GM23338 (cell line): ENCODE results near the gene SYTL1. TPM values are rescaled to one million over a fixed set of nuclear protein-coding genes. Genes with fewer than 3 reads are reported as not detected.

Experiments
- ATAC-seq: fragments of 200-7000 bp; cut with Tn5 transposase; 3 replicates; pipeline ENCODE4 v1.9.1; 2020
- DNase-seq: peaks from one replicate; pipeline ENCODE4 v3.0.0-alpha.2; 2015; ENCODE audit warnings: low spot score
- H2AFZ ChIP-seq: fragments of 200-600 bp; sonication (generic); 2 replicates; pipeline ENCODE4 v1.8.0; 2016; ENCODE audit warnings: antibody characterized with exemption, mild to moderate bottlenecking, moderate library complexity
- H3F3A ChIP-seq: fragments of 200-600 bp; sonication (generic); replicated peaks from 2 replicates; pipeline ENCODE4 v1.8.0; 2017; ENCODE audit warnings: antibody characterized with exemption, mixed run types, low read depth
- H3K27ac ChIP-seq: fragments of 200-600 bp; sonication (generic); 2 replicates; pipeline ENCODE4 v1.6.1; 2016; ENCODE audit warnings: low read depth
- H3K27me3 ChIP-seq: fragments of 200-600 bp; sonication (generic); 2 replicates; pipeline ENCODE4 v1.8.0; 2016; ENCODE audit warnings: mild to moderate bottlenecking, mixed run types, moderate library complexity; ENCODE audit not compliant: insufficient read depth
- H3K36me3 ChIP-seq: fragments of 200-600 bp; sonication (generic); 2 replicates; pipeline ENCODE4 v1.8.0; 2016; ENCODE audit warnings: mild to moderate bottlenecking; ENCODE audit not compliant: insufficient read depth
- H3K4me1 ChIP-seq: fragments of 200-600 bp; sonication (generic); 2 replicates; pipeline ENCODE4 v1.8.0; 2016; ENCODE audit warnings: mild to moderate bottlenecking, moderate library complexity; ENCODE audit not compliant: insufficient read depth
- H3K4me2 ChIP-seq: fragments of 200-600 bp; sonication (generic); 2 replicates; pipeline ENCODE4 v1.7.1; 2017; ENCODE audit warnings: mixed run types
- H3K4me3 ChIP-seq: fragments of 200-600 bp; sonication (generic); 2 replicates; pipeline ENCODE4 v1.6.1; 2016; ENCODE audit warnings: mixed run types
- H3K79me2 ChIP-seq: fragments of 200-600 bp; sonication (generic); replicated peaks from 2 replicates; pipeline ENCODE4 v1.8.0; 2017; ENCODE audit warnings: mild to moderate bottlenecking; ENCODE audit not compliant: insufficient read depth
- H3K9me2 ChIP-seq: fragments of 200-600 bp; sonication (generic); 2 replicates; pipeline ENCODE4 v1.8.0; 2017; ENCODE audit not compliant: insufficient read depth
- H4K20me1 ChIP-seq: fragments of 200-600 bp; sonication (generic); replicated peaks from 2 replicates; pipeline ENCODE4 v1.8.0; 2017; ENCODE audit warnings: mild to moderate bottlenecking; ENCODE audit not compliant: insufficient read depth
- H3K27ac Mint-ChIP-seq: 2 replicates; pipeline ENCODE4 v1.8.0; 2020; ENCODE audit warnings: inconsistent platforms, mild to moderate bottlenecking, moderate library complexity, mixed read lengths
- H3K27me3 Mint-ChIP-seq: 3 replicates; pipeline ENCODE4 v1.8.0; 2022; ENCODE audit warnings: low read depth, mild to moderate bottlenecking, moderate library complexity, mixed read lengths, inconsistent platforms; ENCODE audit not compliant: insufficient read depth, poor library complexity
- H3K36me3 Mint-ChIP-seq: 3 replicates; pipeline ENCODE4 v1.8.0; 2021; ENCODE audit warnings: low read depth, mild to moderate bottlenecking, inconsistent platforms, moderate library complexity, mixed read lengths
- H3K4me1 Mint-ChIP-seq: 3 replicates; pipeline ENCODE4 v1.8.0; 2020; ENCODE audit warnings: mild to moderate bottlenecking, inconsistent platforms, mixed read lengths
- H3K4me3 Mint-ChIP-seq: 3 replicates; pipeline ENCODE4 v1.8.0; 2021; ENCODE audit warnings: moderate library complexity, mild to moderate bottlenecking, inconsistent platforms, mixed read lengths
- H3K9me3 Mint-ChIP-seq: 3 replicates; pipeline ENCODE4 v1.8.0; 2020; ENCODE audit warnings: moderate library complexity, mild to moderate bottlenecking, inconsistent platforms, mixed read lengths
- CREB1 ChIP-seq: fragments of 250-450 bp; sonication (Bioruptor Pico); IDR thresholded peaks from 2 replicates; pipeline ENCODE4 v1.5.0; 2020; ENCODE audit warnings: low read depth, mild to moderate bottlenecking, moderate library complexity
- EZH2 ChIP-seq: fragments of 200-600 bp; sonication (generic); IDR thresholded peaks from one replicate; pipeline ENCODE4 v1.8.0; 2017; ENCODE audit warnings: antibody characterized with exemption, mild to moderate bottlenecking, low read depth; ENCODE audit not compliant: unreplicated experiment
- JUNB ChIP-seq: IDR thresholded peaks from one replicate; pipeline ENCODE4 v1.6.1; 2016; ENCODE audit warnings: antibody characterized with exemption; ENCODE audit not compliant: unreplicated experiment
- NANOG ChIP-seq: IDR thresholded peaks from 2 replicates; pipeline ENCODE4 v1.6.1; 2016; ENCODE audit warnings: antibody characterized with exemption, borderline replicate concordance
- STAT1 ChIP-seq: IDR thresholded peaks from one replicate; pipeline ENCODE4 v1.6.1; 2016; ENCODE audit warnings: antibody characterized with exemption; ENCODE audit not compliant: unreplicated experiment
- ZNF114 ChIP-seq: fragments of 250-450 bp; sonication (Bioruptor Pico); IDR thresholded peaks from 2 replicates; pipeline ENCODE4 v1.5.0; 2020; ENCODE audit warnings: mild to moderate bottlenecking, moderate library complexity
- polyA plus RNA-seq: library from polyadenylated mRNA; unstranded; fragments of >200 nt; fragmentation: Nextera tagmentation; extraction: Ambion mirVana; gene quantifications from 2 replicates; pipeline ENCODE4 v1.2.1, GENCODE V29; 2016
- total RNA-seq: library from RNA; depleted of rRNA; stranded (reverse); fragments of >200 nt; shearing (Covaris generic); gene quantifications from 2 replicates; pipeline ENCODE4 v1.2.3, GENCODE V29; 2014
- TF ChIP-seq, protein P1 (sequence below), 2 experiments: fragments of 200-600 bp in 1 of 2; sonication (generic) in 1 of 2; conservative IDR thresholded peaks; 2 replicates each; pipeline versions ENCODE4 v1.5.1 to v1.6.1; 2016 to 2017; ENCODE audit warnings: antibody characterized with exemption in 2 of 2, low read depth in 2 of 2, mild to moderate bottlenecking in 2 of 2, moderate library complexity in 1 of 2
- TF ChIP-seq, protein P2 (sequence below): IDR thresholded peaks from 2 replicates; pipeline ENCODE4 v1.6.1; 2016; ENCODE audit warnings: antibody characterized with exemption

The SYTL1 gene
- total and polyA plus RNA-seq, 2 experiments from 2014 or later, result 4.9 to 12.3 TPM

DNA sequence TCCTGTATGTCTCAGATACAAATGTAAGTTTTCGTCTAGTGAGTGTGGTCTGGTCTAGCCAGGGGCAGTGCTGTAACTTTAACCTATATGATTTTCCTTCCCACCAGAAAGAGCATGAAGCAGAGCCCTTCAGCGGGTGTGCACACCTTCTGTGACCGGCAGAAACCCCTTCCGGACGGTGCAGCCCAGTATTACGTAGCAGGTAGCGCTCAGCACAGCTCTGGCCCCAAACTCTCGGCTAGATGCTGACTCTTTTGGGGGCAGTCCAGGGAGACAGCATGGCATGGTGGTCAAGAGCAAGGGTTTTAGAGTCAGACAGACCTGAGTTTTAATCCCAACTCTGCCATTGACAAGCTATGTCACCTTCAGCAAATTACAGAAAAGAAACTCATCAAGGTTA lies 47.9 kb upstream of the SYTL1 start:
- Histone ChIP-seq H3K4me2 (no peak overlapping the region), H4K20me1 (no peaks in the 10 kb centered on the region), H3K9me2 (no peaks in the 10 kb centered on the region), H3K4me3 (no peak overlapping the region), H2AFZ (no peak overlapping the region), H3K79me2 (no peaks in the 10 kb centered on the region), H3K27me3 (no peaks in the 10 kb centered on the region), H3F3A (no peaks in the 10 kb centered on the region), H3K4me1 (no peaks in the 10 kb centered on the region), H3K27ac (no peak overlapping the region), H3K36me3 (no peaks in the 10 kb centered on the region)
- Mint-ChIP-seq H3K27ac (no peak overlapping the region), H3K4me3 (no peak overlapping the region), H3K36me3 (peaks cover 12% of the 10 kb centered on the region), H3K9me3 (peaks cover 9% of the 10 kb centered on the region; the same call in 2 of the 3 replicates), H3K4me1 (peaks cover 4% of the 10 kb centered on the region; the same call in 1 of the 3 replicates), H3K27me3 (peaks cover 2% of the 10 kb centered on the region)
- DNase-seq (no peak), ATAC-seq (no peak)
- TF ChIP-seq, protein P1, sequence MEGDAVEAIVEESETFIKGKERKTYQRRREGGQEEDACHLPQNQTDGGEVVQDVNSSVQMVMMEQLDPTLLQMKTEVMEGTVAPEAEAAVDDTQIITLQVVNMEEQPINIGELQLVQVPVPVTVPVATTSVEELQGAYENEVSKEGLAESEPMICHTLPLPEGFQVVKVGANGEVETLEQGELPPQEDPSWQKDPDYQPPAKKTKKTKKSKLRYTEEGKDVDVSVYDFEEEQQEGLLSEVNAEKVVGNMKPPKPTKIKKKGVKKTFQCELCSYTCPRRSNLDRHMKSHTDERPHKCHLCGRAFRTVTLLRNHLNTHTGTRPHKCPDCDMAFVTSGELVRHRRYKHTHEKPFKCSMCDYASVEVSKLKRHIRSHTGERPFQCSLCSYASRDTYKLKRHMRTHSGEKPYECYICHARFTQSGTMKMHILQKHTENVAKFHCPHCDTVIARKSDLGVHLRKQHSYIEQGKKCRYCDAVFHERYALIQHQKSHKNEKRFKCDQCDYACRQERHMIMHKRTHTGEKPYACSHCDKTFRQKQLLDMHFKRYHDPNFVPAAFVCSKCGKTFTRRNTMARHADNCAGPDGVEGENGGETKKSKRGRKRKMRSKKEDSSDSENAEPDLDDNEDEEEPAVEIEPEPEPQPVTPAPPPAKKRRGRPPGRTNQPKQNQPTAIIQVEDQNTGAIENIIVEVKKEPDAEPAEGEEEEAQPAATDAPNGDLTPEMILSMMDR (conservative IDR thresholded peaks at IDR 0.05; ENCODE audit: low read depth in 2 of 2), result no peak

DNA sequence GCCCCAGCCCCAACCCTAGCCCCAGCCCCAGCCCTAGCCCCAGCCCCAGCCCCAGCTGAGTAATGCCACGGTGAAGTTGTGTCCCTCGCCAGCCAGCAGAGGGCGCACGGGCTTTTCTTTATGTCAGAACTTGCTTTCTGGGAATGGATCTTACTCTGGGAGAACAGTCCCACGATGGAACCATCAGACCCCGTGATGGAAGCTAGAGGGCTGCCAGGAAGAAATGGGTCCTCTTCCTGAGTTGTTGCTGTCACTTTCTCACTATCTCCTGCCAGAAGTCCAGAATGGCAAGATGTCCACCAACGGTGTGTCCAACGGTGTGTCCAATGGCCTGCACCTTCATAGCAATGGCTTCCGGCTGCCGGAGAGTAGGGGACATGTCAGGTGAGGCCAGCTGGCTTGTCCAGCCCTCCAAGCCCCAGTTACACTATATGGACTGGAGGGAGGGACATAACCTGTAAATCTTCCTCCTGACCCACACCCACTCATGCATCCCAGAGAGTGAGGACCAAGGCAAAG lies 45.0 kb upstream of the SYTL1 start:
- Histone ChIP-seq H3K4me3 (no peak overlapping the region), H3K27me3 (no peaks in the 10 kb centered on the region), H4K20me1 (no peaks in the 10 kb centered on the region), H3F3A (no peaks in the 10 kb centered on the region), H3K79me2 (no peaks in the 10 kb centered on the region), H2AFZ (no peak overlapping the region), H3K4me2 (no peak overlapping the region), H3K27ac (no peak overlapping the region), H3K4me1 (peaks cover 9% of the 10 kb centered on the region), H3K36me3 (no peaks in the 10 kb centered on the region), H3K9me2 (no peaks in the 10 kb centered on the region)
- Mint-ChIP-seq H3K4me3 (no peak overlapping the region), H3K27ac (no peak overlapping the region), H3K36me3 (no peaks in the 10 kb centered on the region; the same call in 2 of the 3 replicates), H3K9me3 (no peaks in the 10 kb centered on the region), H3K27me3 (peaks cover 4% of the 10 kb centered on the region), H3K4me1 (peaks cover 22% of the 10 kb centered on the region)
- ATAC-seq (peak; percentile 69), DNase-seq (peak; percentile 88)
- TF ChIP-seq EZH2 (no peak), ZNF114 (no peak)
- TF ChIP-seq, protein P1 (conservative IDR thresholded peaks at IDR 0.05; ENCODE audit: low read depth in 2 of 2), result peak; percentile 65 to 85

DNA sequence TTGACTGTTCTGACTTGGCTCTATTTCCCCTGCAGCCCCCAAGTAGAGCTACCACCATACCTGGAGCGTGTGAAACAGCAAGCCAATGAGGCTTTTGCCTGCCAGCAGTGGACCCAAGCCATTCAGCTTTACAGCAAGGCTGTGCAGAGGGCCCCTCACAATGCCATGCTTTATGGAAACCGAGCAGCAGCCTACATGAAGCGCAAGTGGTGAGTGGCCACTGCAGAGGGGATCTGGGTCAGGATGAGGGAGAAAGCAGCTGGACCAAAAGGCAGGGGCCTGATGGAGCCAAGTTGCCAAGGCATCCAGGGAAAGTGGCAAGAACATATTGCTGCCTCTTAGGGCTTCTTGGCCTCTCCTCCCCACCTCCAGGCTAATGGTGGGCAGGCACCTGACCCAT lies 43.9 kb upstream of the SYTL1 start:
- Mint-ChIP-seq H3K36me3 (no peaks in the 10 kb centered on the region; the same call in 2 of the 3 replicates), H3K27me3 (peaks cover 4% of the 10 kb centered on the region), H3K27ac (no peak overlapping the region), H3K4me3 (no peak overlapping the region), H3K4me1 (peaks cover 27% of the 10 kb centered on the region), H3K9me3 (no peaks in the 10 kb centered on the region)
- Histone ChIP-seq H3K36me3 (no peaks in the 10 kb centered on the region), H3F3A (no peaks in the 10 kb centered on the region), H3K79me2 (no peaks in the 10 kb centered on the region), H3K27ac (no peak overlapping the region), H2AFZ (no peak overlapping the region), H3K9me2 (no peaks in the 10 kb centered on the region), H3K4me2 (no peak overlapping the region), H3K27me3 (no peaks in the 10 kb centered on the region), H3K4me3 (no peak overlapping the region), H3K4me1 (peaks cover 10% of the 10 kb centered on the region), H4K20me1 (no peaks in the 10 kb centered on the region)
- DNase-seq (no peak), ATAC-seq (no peak)
- no peak for TF ChIP-seq JUNB
- TF ChIP-seq, protein P2, sequence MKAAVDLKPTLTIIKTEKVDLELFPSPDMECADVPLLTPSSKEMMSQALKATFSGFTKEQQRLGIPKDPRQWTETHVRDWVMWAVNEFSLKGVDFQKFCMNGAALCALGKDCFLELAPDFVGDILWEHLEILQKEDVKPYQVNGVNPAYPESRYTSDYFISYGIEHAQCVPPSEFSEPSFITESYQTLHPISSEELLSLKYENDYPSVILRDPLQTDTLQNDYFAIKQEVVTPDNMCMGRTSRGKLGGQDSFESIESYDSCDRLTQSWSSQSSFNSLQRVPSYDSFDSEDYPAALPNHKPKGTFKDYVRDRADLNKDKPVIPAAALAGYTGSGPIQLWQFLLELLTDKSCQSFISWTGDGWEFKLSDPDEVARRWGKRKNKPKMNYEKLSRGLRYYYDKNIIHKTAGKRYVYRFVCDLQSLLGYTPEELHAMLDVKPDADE, result no peak
- TF ChIP-seq CREB1, result no peak
- no peak for TF ChIP-seq EZH2
- TF ChIP-seq STAT1, result no peak
- no peak for TF ChIP-seq NANOG
- TF ChIP-seq, protein P1 (conservative IDR thresholded peaks at IDR 0.05; ENCODE audit: low read depth in 2 of 2), result no peak
